ENCODE data around the gene GDF10.

The GDF10 gene

GRCh38 chr10:47339759-47340607 is 40.0 kb downstream of the GDF10 start:
- intact Hi-C loops (cut with DNase I): no loop called here

GRCh38 chr10:47340608-47341170 is 40.7 kb downstream of the GDF10 start:
- DNase-seq: peak in 40 of 42 donors; percentile 43 to 86 (median 70)
- intact Hi-C loops (cut with DNase I): no loop called here

More at GRCh38 chr10:47339759-47340607, 40.0 kb downstream of the GDF10 start:
- DNase-seq: peak in 1 of 42 donors; percentile 10

GRCh38 chr10:47344996-47345870 is 45.2 kb downstream of the GDF10 start:
- intact Hi-C loops (cut with DNase I): no loop called here
- peak in 1 of 42 donors; percentile 12 for DNase-seq

GRCh38 chr10:47346581-47347302 is 46.7 kb downstream of the GDF10 start:
- intact Hi-C loops (cut with DNase I): no loop called here

GRCh38 chr10:47347303-47347675 is 47.3 kb downstream of the GDF10 start:
- intact Hi-C loops (cut with DNase I): no loop called here
- DNase-seq: no peak

More at GRCh38 chr10:47346581-47347302, 46.7 kb downstream of the GDF10 start:
- DNase-seq: peak in 2 of 42 donors; percentile 5 to 30

GRCh38 chr10:47348138-47348651 is 48.2 kb downstream of the GDF10 start, which contains the start of gene RBP3:
Gene RBP3 (plus strand): TSS chr10:47348363. CDS start chr10:47348485, 122 bp downstream.
- intact Hi-C loops (cut with DNase I): no loop called here
- peak in 2 of 42 donors; percentile 3 to 15 for DNase-seq

- intact Hi-C loops (cut with DNase I): no loop called here
- DNase-seq: peak in 2 of 42 donors; percentile 12 to 23
These were observed 48.9 kb downstream of the GDF10 start for GRCh38 chr10:47348661-47349470.

- peak in 1 of 42 donors; percentile 22 for DNase-seq
- intact Hi-C loops (cut with DNase I): no loop called here
These were observed 49.5 kb downstream of the GDF10 start for GRCh38 chr10:47349516-47349915.

GRCh38 chr10:47349941-47350371 is 50.0 kb downstream of the GDF10 start:
- intact Hi-C loops (cut with DNase I): no loop called here
- DNase-seq: peak in 2 of 42 donors; percentile 12 to 32

GRCh38 chr10:47350671-47351640 is 51.0 kb downstream of the GDF10 start:
- intact Hi-C loops (cut with DNase I): no loop called here
- DNase-seq: peak in 1 of 42 donors; percentile 27

GRCh38 chr10:47351899-47352815 is 52.2 kb downstream of the GDF10 start:
- peak in 2 of 42 donors; percentile 1 to 22 for DNase-seq
- intact Hi-C loops (cut with DNase I): no loop called here

GRCh38 chr10:47353351-47353750 is 53.4 kb downstream of the GDF10 start:
- intact Hi-C loops (cut with DNase I): no loop called here
- peak in 1 of 42 donors; percentile 2 for DNase-seq

- intact Hi-C loops (cut with DNase I): no loop called here
- peak in 1 of 42 donors; percentile 35 for DNase-seq
These were observed 54.2 kb downstream of the GDF10 start for GRCh38 chr10:47354165-47354564.

GRCh38 chr10:47354900-47355299 is 54.9 kb downstream of the GDF10 start:
- intact Hi-C loops (cut with DNase I): no loop called here
- no peak for DNase-seq

- intact Hi-C loops (cut with DNase I): no loop called here
- peak in 1 of 42 donors; percentile 3 for DNase-seq
These were observed 56.7 kb downstream of the GDF10 start for GRCh38 chr10:47356708-47357107.
